ENCODE results near the gene AR. TPM values are rescaled to one million over a fixed set of nuclear protein-coding genes. Genes with fewer than 3 reads are reported as not detected.

AR gene
- total and polyA plus RNA-seq, 2 of the 8 experiments (the other 6 are each of a cell fraction or from before 2014, with no cell fraction given) = 7.1 to 10.7 TPM

DNA sequence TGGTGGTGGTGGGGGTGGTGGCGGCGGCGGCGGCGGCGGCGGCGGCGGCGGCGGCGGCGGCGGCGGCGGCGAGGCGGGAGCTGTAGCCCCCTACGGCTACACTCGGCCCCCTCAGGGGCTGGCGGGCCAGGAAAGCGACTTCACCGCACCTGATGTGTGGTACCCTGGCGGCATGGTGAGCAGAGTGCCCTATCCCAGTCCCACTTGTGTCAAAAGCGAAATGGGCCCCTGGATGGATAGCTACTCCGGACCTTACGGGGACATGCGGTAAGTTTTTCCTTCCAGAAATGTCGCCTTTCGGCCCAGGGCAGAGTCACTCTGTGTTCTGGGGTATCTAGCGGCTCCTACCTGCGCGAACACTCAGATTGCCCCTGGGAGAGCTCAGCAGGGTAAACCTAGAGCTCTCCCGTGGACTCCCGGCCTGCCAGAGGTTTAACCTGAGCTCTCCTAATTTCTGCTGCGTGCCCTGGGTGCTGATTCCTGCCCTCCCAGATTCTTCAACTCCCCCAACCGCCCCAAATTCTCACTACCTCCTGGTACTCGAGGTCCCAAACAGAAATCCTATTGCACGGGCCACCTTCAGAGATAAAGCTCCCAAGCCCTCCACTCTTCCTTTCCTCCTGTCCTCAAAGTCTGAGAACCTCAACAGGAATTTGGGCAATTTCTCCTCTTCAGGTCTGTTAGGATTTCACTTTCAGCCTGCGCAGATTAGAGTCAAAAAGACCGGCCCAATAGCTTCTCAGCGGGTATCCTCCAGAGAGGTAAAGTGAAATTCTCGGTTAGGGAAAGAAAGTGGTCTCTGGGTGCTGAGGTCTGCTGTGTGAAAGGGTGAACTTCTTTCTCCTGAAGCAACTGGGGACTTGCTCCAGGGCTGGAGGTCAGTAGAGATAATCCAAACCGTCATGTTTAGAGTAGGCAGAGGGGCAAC is 2.9 kb downstream of the AR start:
- no peak overlapping the region for H3K56ac ChIP-seq (replicated peaks; ENCODE audit: insufficient read length, low read depth, low read length)
- H3K79me2 ChIP-seq (ENCODE audit: control insufficient read depth in 1 of 2, insufficient read depth in 2 of 2, low read length in 2 of 2) = peaks cover 0 to 39% of the 10 kb centered on the region in 2 experiments; a peak in 2 of 4 replicates
- ChIA-PET POLR2A (ENCODE audit: partially characterized antibody) (interaction anchor here (0.9 to 1.1 kb wide), 2 partner anchors 9 to 11 kb away, joined by 3 to 4 read pairs; no protein-coding TSS in a partner anchor), CTCF (ENCODE audit: partially characterized antibody) (interaction anchor here (1.3 kb wide), 2 partner anchors 8 to 55 kb away, joined by 3 to 4 read pairs; no protein-coding TSS in a partner anchor)
- FAIRE-seq = no peak
- H3K4me2 ChIP-seq (ENCODE audit: insufficient read depth in 1 of 2, low read depth in 2 of 2, low read length in 2 of 2) = peak overlapping the region; percentile 70 to 88
- 2% methylated on average over 12 of the region's 44 CpGs; no CpG with 5 or more reads in 1 of the 2 experiments for WGBS, 2 experiments (ENCODE audit: extremely low coverage in 1 of 2, insufficient coverage in 1 of 2, insufficient read length in 1 of 2, insufficient replicate concordance in 2 of 2, low coverage in 1 of 2, low lambda C conversion rate in 2 of 2, missing lambda C conversion rate in 1 of 2)
- H2BK20ac ChIP-seq (ENCODE audit: low read length) = no peak overlapping the region
- peaks cover 0 to 6% (median 3%) of the 10 kb centered on the region in 4 experiments; a peak in 2 of 7 replicates for H3K27me3 ChIP-seq (replicated peaks in 1 of 4; ENCODE audit: control insufficient read depth in 3 of 4, extremely low read depth in 1 of 4, insufficient read depth in 3 of 4, low read length in 3 of 4)
- H2BK120ac ChIP-seq (replicated peaks; ENCODE audit: low read depth, low read length) = no peak overlapping the region
- no peak overlapping the region for H3K23ac ChIP-seq (ENCODE audit: insufficient read length)
- H3K27ac ChIP-seq (ENCODE audit: low read depth, low read length) = no peak overlapping the region
- H3K36me3 ChIP-seq (ENCODE audit: control insufficient read depth in 2 of 4, insufficient read depth in 4 of 4, low read length in 3 of 4) = no peaks in the 10 kb centered on the region
- H3K23me2 ChIP-seq (ENCODE audit: low read depth, low read length) = peaks cover 10% of the 10 kb centered on the region; the same call in 1 of the 2 replicates
- peaks cover 2% of the 10 kb centered on the region in 2 experiments for H4K20me1 ChIP-seq (replicated peaks in 1 of 2; ENCODE audit: control insufficient read depth in 1 of 2, insufficient read depth in 2 of 2, low read length in 2 of 2)
- peak in 1 of 2 experiments; percentile 44 for DNase-seq (ENCODE audit: low read depth in 1 of 2, low spot score in 2 of 2)
- no peak overlapping the region for H2AFZ ChIP-seq (ENCODE audit: low read length)
- H4K8ac ChIP-seq (ENCODE audit: extremely low read depth, insufficient read depth, low read length) = no peak overlapping the region
- H2BK15ac ChIP-seq (ENCODE audit: low read length) = no peak overlapping the region
- no peaks in the 10 kb centered on the region for H3K9me3 ChIP-seq (ENCODE audit: insufficient read depth in 2 of 2, low read depth in 1 of 2, low read length in 1 of 2)
- H4K91ac ChIP-seq (replicated peaks; ENCODE audit: insufficient read length, low read length) = no peak overlapping the region
- no peak overlapping the region for H4K5ac ChIP-seq (ENCODE audit: insufficient read length, low read depth, low read length)
- peak overlapping the region; percentile 52 to 80 (median 64) for H3K4me3 ChIP-seq (ENCODE audit: extremely low read depth in 1 of 4, insufficient read depth in 2 of 4, low read depth in 3 of 4, low read length in 4 of 4)
- H3K79me1 ChIP-seq (ENCODE audit: low read depth, low read length) = no peaks in the 10 kb centered on the region
- no peak overlapping the region for H2AK5ac ChIP-seq (ENCODE audit: low read depth, low read length)
- H2BK12ac ChIP-seq (ENCODE audit: low read depth, low read length) = no peak overlapping the region
- H2BK5ac ChIP-seq (ENCODE audit: low read depth, low read length) = no peak overlapping the region
- H3K9ac ChIP-seq (replicated peaks in 1 of 4; ENCODE audit: extremely low read depth in 1 of 4, low read depth in 3 of 4, low read length in 3 of 4) = peak overlapping the region; percentile 11 to 60 (median 34); a peak in 4 of 7 replicates
- H3K18ac ChIP-seq (ENCODE audit: extremely low read depth, low read length) = no peak overlapping the region; the same call in 1 of the 2 replicates
- no peak overlapping the region for H3K4ac ChIP-seq (replicated peaks; ENCODE audit: insufficient read length, low read depth, low read length)
- H3K14ac ChIP-seq (ENCODE audit: insufficient read length) = no peak overlapping the region
- H3K4me1 ChIP-seq (replicated peaks in 1 of 4; ENCODE audit: control insufficient read depth in 3 of 4, insufficient read depth in 4 of 4, low read length in 3 of 4) = peaks cover 0 to 7% (median 2%) of the 10 kb centered on the region in 4 experiments; a peak in 2 of 7 replicates
- TF ChIP-seq CREB1 (IDR thresholded peaks at IDR 0.05) = no peak
- TF ChIP-seq ASH2L (IDR thresholded peaks at IDR 0.05; ENCODE audit: low read length) = no peak
- TF ChIP-seq TAF7 (optimal IDR thresholded peaks at IDR 0.05; ENCODE audit: borderline replicate concordance, low read depth, low read length) = no peak
- TF ChIP-seq, protein P1, sequence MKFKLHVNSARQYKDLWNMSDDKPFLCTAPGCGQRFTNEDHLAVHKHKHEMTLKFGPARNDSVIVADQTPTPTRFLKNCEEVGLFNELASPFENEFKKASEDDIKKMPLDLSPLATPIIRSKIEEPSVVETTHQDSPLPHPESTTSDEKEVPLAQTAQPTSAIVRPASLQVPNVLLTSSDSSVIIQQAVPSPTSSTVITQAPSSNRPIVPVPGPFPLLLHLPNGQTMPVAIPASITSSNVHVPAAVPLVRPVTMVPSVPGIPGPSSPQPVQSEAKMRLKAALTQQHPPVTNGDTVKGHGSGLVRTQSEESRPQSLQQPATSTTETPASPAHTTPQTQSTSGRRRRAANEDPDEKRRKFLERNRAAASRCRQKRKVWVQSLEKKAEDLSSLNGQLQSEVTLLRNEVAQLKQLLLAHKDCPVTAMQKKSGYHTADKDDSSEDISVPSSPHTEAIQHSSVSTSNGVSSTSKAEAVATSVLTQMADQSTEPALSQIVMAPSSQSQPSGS (IDR thresholded peaks at IDR 0.05; ENCODE audit: low read length) = no peak
- no peak for TF ChIP-seq CBX5 (IDR thresholded peaks at IDR 0.05; ENCODE audit: low read depth, low read length)
- no peak for TF ChIP-seq BACH1 (IDR thresholded peaks at IDR 0.05; ENCODE audit: low read length)
- TF ChIP-seq TEAD4 (IDR thresholded peaks at IDR 0.05; ENCODE audit: low read depth, low read length) = no peak
- TF ChIP-seq SIRT6 (IDR thresholded peaks at IDR 0.05; ENCODE audit: low read length) = no peak
- no peak for TF ChIP-seq POLR2AphosphoS5 (IDR thresholded peaks at IDR 0.05; ENCODE audit: low read depth, low read length)
- no peak for TF ChIP-seq TBP (IDR thresholded peaks at IDR 0.05; ENCODE audit: low read depth, low read length)

All from H1 (cell line).